EH (cell line): ENCODE data around the gene NECTIN1.

Experiments
- DNase-seq: peaks from one replicate; pipeline ENCODE4 v3.0.0-alpha.2; 2015; ENCODE audit warnings: low read depth

The NECTIN1 gene

GRCh38 chr11:119755356-119756071, 26.5 kb upstream of the NECTIN1 start:
- no peak for DNase-seq

- DNase-seq = no peak
Measured at GRCh38 chr11:119754656-119755355, 25.8 kb upstream of the NECTIN1 start.

GRCh38 chr11:119754199-119754598, 25.2 kb upstream of the NECTIN1 start:
- no peak for DNase-seq

GRCh38 chr11:119752946-119753345, 23.9 kb upstream of the NECTIN1 start:
- no peak for DNase-seq

- DNase-seq = no peak
Measured at GRCh38 chr11:119752345-119752871, 23.4 kb upstream of the NECTIN1 start.

- DNase-seq = no peak
Measured at GRCh38 chr11:119750056-119750455, 21.1 kb upstream of the NECTIN1 start.

GRCh38 chr11:119749006-119749565, 20.1 kb upstream of the NECTIN1 start:
- no peak for DNase-seq

- DNase-seq = no peak
Measured at GRCh38 chr11:119747868-119748660, 19.1 kb upstream of the NECTIN1 start.

GRCh38 chr11:119745776-119746535, 17.0 kb upstream of the NECTIN1 start:
- DNase-seq = no peak

- no peak for DNase-seq
Measured at GRCh38 chr11:119745112-119745511, 16.1 kb upstream of the NECTIN1 start.

GRCh38 chr11:119744577-119744976, 15.6 kb upstream of the NECTIN1 start:
- DNase-seq = no peak

GRCh38 chr11:119743006-119743405, 14.0 kb upstream of the NECTIN1 start:
- no peak for DNase-seq

GRCh38 chr11:119742263-119742861, 13.4 kb upstream of the NECTIN1 start:
- no peak for DNase-seq

- peak; percentile 35 for DNase-seq
Measured at GRCh38 chr11:119741369-119742262, 12.6 kb upstream of the NECTIN1 start.

- DNase-seq = no peak
Measured at GRCh38 chr11:119739975-119740374, 11.0 kb upstream of the NECTIN1 start.

GRCh38 chr11:119739021-119739703, 10.2 kb upstream of the NECTIN1 start:
- DNase-seq = no peak

GRCh38 chr11:119738059-119738439, 9.0 kb upstream of the NECTIN1 start:
- no peak for DNase-seq

- no peak for DNase-seq
Measured at GRCh38 chr11:119737366-119738058, 8.5 kb upstream of the NECTIN1 start.

- DNase-seq = no peak
Measured at GRCh38 chr11:119734788-119735187, 5.8 kb upstream of the NECTIN1 start.
